Head of caudate nucleus (tissue), 42 donors: ENCODE results near the gene MAGI2.
A peak's percentile ranks its signal among the peaks of the same experiment; 100 is the strongest.

Source experiments
- DNase-seq, 42 donors: peaks; one replicate each; pipeline versions ENCODE4 v3.0.0 to v3.0.0-alpha.2; 2020 to 2021; ENCODE audit warnings: mixed read lengths in 7 of 42
- intact Hi-C: fragments of 100-400 bp; cut with DNase I; formaldehyde crosslinking; loops from one replicate; pipeline ENCODE4 v1.15.0; 2022

Gene MAGI2

DNA sequence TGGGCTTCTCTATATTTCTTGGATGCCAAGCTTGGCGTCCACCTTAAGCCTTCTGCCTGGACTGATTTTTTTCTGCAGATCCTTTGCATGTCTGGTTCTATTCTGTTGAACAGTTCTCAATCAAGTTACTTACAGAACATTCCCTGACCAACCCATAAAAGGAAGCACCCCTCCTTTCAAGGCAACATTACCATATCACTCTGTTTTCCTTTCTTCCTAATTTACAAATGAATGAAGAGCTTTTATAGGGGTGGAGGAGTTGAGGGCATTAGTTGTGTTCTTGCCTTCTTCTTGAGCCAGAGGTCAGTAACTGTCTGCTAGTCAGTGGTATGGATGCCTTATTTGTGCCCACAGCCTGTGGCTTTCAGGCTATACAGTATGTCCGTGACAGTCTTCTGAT is 1293.9 kb downstream of the MAGI2 start:
- intact Hi-C loops, result no loop called here
- DNase-seq, result no peak

DNA sequence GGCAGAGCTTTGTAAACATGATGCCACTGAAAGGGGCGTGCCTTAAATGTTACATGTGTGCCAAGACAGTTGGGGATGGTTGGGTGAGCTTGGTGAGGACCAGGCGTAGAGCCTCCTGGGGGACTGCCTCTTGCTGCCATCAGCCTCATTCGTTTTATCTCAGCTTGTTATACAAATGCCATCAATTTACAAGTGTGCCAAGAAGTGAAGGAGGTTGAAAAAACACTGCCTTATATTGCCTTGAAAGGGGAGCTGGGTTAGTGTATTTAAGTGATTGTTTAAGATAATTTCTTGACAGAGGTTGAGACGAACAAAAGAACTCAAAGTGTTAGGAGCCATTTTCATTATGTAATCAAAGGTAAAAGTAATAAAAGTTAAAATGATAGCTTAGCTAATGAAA is 1300.2 kb downstream of the MAGI2 start:
- no peak for DNase-seq
- intact Hi-C loops, result no loop called here

DNA sequence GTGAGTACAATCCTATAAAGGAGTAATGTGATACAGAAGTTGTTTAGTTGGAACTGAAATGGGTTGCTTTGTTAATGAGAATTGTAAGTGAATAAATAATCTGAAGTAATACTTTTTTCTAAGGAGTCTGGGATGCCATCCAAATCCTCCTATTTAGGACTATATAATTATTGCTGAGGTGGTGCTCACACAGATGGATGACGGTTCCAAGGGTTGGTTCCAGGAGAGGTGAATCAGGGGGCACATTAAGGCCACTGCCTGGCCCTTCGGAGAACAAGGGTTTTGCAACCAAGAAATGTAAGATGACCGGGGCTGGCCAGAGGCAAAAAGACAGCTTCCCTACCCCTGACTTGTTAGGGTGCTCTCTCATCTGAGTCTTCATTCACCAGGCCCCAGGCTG is 1302.2 kb downstream of the MAGI2 start:
- intact Hi-C loops, result no loop called here
- peak in 7 of 42 donors; percentile 12 to 81 (median 45) for DNase-seq

DNA sequence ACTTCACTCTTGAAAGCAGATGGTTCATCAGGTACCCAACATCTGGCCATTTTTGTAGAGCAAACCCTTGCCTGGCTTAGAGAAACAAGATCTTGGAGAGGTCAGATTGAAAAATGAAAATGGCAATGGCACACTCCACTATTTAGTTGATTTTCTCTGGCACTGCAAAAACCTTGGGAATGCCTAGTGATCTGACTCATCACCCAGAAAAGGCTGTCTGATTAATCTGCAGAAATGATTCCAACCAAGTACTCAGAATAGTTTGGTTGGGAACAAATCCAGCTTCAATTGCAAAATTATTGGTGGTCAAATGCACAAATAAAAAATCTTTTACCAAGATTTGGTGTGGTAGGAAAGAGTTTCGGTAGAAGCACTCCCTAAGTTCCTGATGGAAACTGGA is 1303.7 kb downstream of the MAGI2 start:
- DNase-seq, result peak in 3 of 42 donors; percentile 17 to 52 (median 46)
- intact Hi-C loops, result no loop called here

DNA sequence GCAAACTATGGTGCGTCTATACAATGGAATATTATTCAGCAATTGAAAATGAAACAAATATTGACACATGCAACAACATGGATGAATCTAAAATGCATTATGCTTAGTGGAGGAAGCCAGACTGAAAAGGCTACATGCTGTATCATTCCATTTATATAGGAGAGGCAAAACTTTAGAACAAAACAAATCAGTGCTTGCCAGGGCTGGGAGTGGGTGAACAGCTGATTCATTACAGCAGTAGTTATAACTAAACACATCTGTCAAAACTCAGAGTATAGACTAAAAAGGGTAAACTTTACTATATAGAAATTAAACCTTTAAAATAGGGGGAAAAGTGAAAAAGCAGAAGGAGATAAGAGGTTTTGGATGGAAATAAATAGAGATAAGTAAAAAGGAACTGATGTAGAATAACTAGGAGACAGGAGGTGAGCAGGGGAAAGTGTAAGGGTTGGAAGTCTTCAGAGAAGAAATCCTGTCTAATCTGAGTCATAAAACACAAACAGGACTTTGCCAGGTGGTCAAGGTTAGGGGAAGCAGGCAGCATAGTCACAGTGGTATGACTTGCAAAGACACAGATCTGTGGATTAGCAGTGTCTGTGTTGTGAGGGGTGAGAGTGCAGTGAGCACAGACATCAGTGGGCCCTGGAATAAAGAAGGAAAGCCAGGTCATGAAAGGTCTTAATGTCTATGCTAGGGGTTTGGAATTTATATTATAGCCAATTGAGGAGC is 1305.1 kb downstream of the MAGI2 start:
- intact Hi-C loops, result no loop called here
- no peak for DNase-seq

DNA sequence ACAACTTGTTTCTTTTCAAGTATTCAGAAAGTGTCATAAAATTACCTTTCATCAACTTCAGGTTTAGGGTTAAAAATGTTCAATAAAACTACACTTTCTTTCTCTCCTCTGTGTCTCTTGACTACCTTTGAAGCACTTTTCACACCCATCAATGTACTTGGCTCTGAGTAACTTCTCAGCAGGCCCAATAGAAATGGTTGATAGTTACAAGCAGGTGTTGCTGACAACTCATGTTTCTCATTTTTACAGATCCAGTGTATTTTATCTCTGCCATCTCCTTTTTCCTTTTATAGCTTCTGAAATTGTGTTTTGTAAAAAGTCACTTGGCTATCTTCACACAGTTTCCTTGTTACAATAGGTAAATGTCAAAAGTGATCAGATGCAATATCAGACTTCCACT is 1306.9 kb downstream of the MAGI2 start:
- intact Hi-C loops, result no loop called here
- DNase-seq, result no peak

DNA sequence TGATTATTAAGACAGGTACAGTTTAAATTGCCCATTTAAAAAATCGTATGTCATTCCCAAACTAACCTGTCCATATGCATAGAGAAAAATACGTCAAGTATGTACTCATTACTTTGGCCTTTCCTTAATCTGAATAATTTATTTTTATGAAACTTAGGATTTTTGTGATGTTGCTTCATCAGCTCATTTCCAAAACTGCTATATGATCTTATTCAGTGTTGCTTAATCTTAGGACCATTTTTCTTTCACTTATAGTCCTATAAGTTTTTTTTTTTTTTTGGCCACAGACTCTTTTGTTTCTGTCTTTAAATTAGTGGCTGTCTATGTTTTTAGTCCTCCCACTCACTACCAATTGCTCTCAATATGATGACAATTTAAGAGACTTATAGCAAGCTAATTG is 1309.8 kb downstream of the MAGI2 start:
- intact Hi-C loops, result no loop called here
- DNase-seq, result no peak

DNA sequence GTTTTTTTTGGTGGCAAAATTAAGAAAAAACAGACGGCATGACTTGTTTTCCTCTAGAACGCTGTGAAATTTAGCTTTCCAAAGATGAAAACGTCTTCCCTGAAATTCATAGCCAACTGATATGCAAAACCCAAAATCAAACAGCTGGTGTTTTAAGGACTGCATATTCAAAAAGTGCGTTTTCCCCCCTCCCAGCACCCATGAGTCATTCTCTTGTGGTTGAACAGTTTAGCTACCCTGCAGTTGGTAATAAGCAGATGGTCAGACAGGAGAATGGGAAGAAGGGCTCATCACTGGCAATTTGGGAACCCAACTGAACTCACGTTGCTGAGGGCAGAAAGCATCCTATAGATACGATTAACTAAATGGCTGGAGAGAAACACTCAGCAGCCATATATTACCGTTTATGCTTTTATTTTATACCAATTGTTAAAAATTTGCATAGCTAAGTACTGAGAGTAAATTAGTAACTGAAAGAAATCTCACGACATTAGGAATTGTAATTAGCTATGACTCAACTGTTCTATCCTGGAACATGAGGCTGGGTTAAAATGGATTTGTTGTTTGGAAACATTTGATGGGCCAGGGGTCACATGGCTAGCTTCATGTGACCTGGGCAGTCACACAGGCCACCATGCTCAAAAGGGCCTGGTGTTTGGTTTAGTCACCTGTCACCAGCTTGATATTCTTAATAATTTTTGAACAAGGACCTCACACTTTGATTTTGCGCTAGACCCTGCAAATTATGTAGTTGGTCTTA is 1311.8 kb downstream of the MAGI2 start:
- DNase-seq, result no peak
- intact Hi-C loops, result no loop called here

DNA sequence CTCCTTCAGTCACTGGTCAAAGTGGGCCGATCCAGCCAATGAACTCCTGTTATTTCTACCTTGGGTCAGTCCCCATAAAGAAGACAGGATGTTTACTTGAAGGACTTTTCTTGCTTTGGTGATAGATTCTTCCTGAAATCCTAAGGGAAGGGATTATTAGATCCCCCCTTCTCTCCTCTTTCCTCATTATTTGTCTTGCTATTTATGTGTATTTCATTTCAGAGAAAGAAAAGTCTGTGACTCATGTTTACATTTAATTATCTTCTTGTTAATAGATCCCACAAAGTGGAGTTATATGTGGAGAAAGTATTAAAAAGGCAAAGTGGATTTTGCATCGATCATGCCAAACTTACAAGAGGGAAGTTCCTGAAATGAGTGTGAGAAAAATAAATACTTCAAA is 1313.4 kb downstream of the MAGI2 start:
- no peak for DNase-seq
- intact Hi-C loops, result no loop called here

DNA sequence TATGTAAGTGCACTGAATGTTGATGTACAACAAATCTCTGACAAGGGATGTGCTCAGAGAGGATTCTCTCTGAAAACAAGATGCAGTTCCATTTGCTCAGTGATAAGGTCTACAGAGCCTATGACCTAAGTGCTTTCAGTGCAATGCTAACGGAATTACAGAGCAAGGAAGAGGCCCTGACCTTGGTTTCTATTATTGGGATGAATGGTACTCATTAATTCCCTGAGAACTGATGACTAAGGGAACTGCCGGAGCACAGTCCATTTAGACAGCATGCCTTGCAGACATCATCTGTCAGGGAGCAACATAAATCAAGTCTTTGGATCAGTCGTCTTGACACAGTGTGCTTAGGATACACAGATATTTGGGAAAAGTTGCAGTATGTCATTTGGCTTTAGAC is 1314.1 kb downstream of the MAGI2 start:
- intact Hi-C loops, result no loop called here

DNA sequence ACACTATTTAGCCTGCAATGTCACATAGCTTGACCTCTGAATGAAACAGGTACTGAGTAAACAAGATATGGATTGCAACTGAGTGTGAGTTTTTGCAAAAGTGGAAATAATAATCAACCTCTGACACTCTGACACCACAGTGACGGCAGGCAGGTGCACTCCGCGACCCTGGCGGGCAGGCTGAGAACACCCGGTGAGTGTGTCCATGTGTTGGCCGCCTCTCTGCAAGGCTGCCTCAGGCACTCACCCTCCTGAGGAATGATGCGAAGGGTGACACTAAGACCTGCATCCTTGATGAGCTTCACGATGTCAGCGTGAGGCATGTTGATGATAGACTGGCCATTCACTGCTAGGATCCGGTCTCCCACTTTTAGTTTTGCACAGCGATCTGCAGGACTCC is 1318.7 kb downstream of the MAGI2 start:
- DNase-seq, result no peak
- intact Hi-C loops, result no loop called here

More for the DNA sequence above, 1314.1 kb downstream of the MAGI2 start:
- peak in 5 of 42 donors; percentile 15 to 58 (median 36) for DNase-seq

DNA sequence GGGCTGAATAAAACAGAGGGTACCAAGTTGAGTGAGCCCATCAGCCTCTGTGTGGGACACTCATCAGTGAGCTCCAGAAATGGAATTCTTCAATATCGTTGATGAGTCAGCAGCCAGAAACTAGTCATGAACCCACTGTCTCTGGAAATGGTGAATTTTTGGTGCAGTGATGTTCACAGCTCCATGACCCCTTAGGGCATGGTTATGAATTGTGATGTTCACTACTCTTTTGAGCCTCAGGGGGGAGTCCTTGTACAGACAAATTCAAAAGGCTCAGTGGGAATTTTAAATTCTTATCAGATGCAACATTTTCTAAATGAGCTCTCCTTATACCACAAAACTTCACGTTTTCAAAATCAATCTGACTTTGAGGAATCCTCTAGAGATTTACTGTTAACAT is 1319.2 kb downstream of the MAGI2 start:
- DNase-seq, result peak in 12 of 42 donors; percentile 4 to 70 (median 27)
- intact Hi-C loops, result no loop called here

DNA sequence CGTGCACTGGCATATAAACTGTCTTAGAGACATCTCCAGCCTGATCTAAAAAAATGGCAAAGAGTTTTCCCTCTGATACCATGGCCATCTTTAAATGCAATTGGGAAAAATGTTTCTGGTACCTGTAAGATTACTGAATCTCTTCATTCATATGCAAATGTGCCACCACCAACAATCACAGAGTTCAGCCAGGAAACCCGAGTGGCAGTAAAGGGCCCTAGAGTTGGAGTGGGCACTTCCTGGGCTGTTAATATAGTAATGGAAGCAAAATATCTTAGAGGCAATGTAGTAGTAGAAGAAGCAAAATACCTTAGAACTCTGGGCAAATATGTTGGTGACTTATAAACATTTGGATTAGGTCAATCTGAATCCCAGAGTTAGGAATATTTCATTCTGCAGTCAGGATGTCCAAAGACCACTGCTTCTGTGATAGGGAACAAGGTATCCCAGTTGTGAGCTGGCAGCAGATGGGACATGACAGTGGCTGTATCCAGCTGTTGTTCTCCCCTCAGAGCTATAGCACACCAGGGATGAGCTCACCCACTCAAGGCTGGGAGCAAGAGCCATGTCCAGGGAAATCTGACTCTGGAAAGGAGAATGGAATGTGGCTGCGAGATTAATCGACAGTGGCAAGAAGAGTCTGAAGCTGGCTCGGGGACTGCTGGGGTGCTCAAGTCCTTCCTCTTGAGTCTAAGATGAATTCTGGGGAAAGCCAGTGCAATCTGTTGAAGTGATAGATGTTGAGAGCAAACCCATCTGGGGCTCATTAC is 1322.8 kb downstream of the MAGI2 start:
- intact Hi-C loops, result no loop called here
- no peak for DNase-seq

DNA sequence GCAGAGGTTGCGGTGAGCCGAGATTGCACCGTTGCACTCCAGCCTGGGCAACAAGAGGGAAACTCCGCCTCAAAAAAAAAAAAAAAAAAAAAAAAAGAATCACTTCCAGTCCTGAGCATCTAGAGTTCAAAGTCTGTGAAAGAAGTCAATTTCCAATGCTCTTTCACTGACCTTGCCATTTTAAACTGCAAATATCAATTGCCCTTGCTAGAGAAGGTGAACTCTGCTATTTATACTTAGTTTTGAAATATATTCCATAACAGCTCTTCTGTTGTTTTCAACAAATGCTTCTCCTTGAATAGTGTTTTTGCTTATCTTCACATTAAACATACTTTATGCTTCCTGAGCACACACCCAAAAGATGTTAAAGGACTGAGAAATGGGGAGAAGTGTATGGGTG is 1323.6 kb downstream of the MAGI2 start:
- no peak for DNase-seq
- intact Hi-C loops, result no loop called here

DNA sequence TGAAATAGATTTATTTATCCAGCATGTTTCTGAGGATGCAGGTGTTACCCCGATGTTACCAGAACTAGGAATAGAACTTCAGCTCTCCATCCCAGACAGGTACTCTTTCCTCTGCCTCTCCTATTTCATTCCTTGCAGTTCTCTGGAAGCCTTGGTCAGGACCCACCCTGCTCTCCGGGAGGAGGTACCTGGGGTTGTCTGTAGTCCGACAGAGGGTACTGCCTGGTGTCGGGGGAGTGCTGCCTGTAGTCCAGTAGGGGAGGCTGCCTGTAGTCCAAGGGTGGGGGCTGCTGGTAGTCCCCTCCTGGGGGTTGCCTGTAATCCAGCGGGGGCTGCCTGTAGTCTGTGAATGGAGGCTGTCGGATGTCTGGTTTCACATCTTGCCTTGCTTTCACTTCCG is 1326.5 kb downstream of the MAGI2 start:
- intact Hi-C loops, result no loop called here
- no peak for DNase-seq

DNA sequence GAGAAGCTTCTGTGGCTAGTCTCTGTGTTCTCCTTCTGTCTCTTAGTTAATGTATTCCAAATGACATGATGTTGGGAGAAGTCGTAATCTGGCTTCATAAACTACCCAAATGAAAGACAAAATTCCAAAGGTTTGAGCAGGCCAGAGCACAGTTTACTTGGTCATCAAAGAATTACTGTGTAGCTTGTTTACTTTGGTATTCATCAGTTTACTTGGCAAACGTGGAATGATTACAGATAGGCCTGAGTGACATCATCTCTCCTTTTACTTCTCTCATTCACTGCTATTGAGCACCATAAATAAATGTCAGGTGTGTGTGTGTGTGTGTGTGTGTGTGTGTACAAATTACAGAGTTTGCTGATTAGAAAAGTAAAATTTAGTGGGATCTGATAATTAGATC is 1327.6 kb downstream of the MAGI2 start:
- no peak for DNase-seq
- intact Hi-C loops, result no loop called here

DNA sequence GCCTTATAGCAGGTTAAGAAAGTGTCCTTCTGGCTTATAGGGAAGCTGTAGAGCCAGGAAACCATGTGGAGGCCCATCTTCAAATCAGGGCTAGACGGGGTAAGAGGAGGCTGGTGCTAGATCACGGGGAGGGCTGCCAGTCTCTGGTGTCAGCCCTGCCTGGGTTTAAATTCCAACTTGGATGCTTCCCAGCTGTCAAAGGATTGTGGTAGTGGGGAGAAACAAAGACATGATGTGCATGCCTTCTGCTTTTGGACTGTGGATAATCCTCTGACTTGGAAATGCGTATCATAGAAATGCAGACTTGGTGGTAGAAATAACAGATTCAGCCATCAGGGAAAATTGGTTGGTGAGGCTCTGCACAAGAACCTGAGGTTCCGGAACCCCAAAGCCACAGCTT is 1329.3 kb downstream of the MAGI2 start:
- intact Hi-C loops, result no loop called here
- DNase-seq, result no peak

DNA sequence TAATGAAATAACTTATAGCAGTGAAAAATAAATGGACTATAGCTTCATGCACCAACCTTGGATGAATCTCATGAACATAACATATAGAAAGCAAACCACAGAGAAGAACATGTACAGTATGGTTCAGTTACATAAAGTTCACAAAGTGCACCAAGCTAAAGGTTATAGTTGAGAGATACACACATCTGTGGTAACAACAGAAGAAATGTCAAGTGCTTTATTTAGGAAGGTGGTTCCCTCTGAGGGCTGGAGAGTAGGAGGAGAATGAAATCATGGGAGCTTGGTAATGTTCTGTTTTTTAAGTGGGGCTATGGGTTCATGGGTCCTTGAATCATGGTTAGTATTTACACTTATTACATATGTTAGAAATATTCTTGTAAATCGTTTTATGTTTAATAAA is 1331.6 kb downstream of the MAGI2 start:
- no peak for DNase-seq
- intact Hi-C loops, result no loop called here

DNA sequence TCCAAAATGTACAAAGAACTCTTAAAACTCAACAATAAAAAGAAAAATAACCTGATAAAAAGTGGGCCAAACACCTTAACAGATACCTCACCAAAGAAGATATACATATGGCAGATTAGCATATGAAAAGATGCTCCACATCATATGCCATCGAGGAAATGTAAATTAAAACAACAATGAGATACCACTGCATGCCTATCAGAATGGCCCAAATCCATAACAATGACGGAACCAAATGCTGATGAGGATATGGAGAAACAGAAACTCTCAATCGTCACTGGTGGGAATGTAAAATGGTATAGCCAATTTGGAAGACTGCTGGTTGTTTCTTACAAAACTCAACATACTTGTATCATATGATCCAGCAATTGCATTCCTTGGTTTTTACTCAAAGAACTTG is 1335.0 kb downstream of the MAGI2 start:
- DNase-seq, result no peak
- intact Hi-C loops, result no loop called here

DNA sequence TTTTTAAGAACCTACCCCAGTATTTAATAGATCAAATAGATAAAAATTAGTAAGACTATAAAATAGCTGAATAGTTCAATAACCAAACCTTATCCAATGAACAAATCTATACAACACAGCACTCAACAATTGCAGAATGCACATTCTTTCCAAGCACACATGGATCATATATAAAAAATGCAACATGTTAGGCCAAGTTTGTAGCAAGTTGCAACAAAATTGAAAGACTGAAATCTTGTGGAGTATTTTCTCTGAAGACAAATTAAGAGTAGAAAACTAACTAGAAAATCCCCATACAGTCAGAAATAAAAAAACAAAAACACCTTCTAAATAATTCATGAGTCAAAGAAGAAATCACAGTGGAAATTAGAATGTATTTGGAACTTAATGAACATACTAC is 1337.6 kb downstream of the MAGI2 start:
- intact Hi-C loops, result no loop called here
- no peak for DNase-seq
